Endothelial cell (in vitro differentiated cells): ENCODE measurements around the gene CFAP410. TPM values are rescaled to one million over a fixed set of nuclear protein-coding genes. Genes with fewer than 3 reads are reported as not detected.
A peak's percentile ranks its signal among the peaks of the same experiment; 100 is the strongest.

Experiments
- DNase-seq: peaks from one replicate; pipeline ENCODE4 v3.0.0; 2021; ENCODE audit warnings: low spot score
- H3K27ac Mint-ChIP-seq: one replicate; pipeline ENCODE4 v1.8.0; 2021; ENCODE audit warnings: mixed read lengths, inconsistent platforms; ENCODE audit not compliant: unreplicated experiment
- H3K27me3 Mint-ChIP-seq: one replicate; pipeline ENCODE4 v1.8.0; 2021; ENCODE audit warnings: mild to moderate bottlenecking, moderate library complexity, mixed read lengths, inconsistent platforms; ENCODE audit not compliant: unreplicated experiment
- H3K36me3 Mint-ChIP-seq: one replicate; pipeline ENCODE4 v1.8.0; 2021; ENCODE audit warnings: mild to moderate bottlenecking, low read depth, mixed read lengths, inconsistent platforms; ENCODE audit not compliant: unreplicated experiment
- H3K4me1 Mint-ChIP-seq: one replicate; pipeline ENCODE4 v1.8.0; 2021; ENCODE audit warnings: mild to moderate bottlenecking, mixed read lengths, inconsistent platforms; ENCODE audit not compliant: unreplicated experiment
- H3K4me3 Mint-ChIP-seq: one replicate; pipeline ENCODE4 v1.8.0; 2021; ENCODE audit warnings: mild to moderate bottlenecking, mixed read lengths, inconsistent platforms; ENCODE audit not compliant: unreplicated experiment
- H3K9me3 Mint-ChIP-seq: one replicate; pipeline ENCODE4 v1.8.0; 2021; ENCODE audit warnings: mixed read lengths, inconsistent platforms; ENCODE audit not compliant: unreplicated experiment
- CTCF ChIP-seq: fragments of 200-600 bp; sonication (generic); IDR thresholded peaks from one replicate; pipeline ENCODE4 v1.5.0; 2021; ENCODE audit warnings: antibody characterized with exemption; ENCODE audit not compliant: unreplicated experiment
- total RNA-seq: library from RNA; stranded (reverse); fragmentation: NEBNext Ultra II Directional; extraction: Animal tissue kit (Norgen Biotek cat#: 25700); gene quantifications from one replicate; pipeline ENCODE4 v1.2.1, GENCODE V29; 2021; ENCODE audit not compliant: unreplicated experiment

CFAP410 gene
- total RNA-seq, 1 donor from 2014 or later, result 12.2 TPM

- Mint-ChIP-seq H3K9me3 (peaks cover 8% of the 10 kb centered on the region), H3K4me3 (no peak overlapping the region), H3K27ac (peak overlapping the region; percentile 32), H3K27me3 (peaks cover 25% of the 10 kb centered on the region), H3K4me1 (peaks cover 5% of the 10 kb centered on the region), H3K36me3 (peaks cover 11% of the 10 kb centered on the region)
- no peak for DNase-seq
- TF ChIP-seq CTCF, result no peak
Observed at GRCh38 chr21:44374601-44375280, 35.6 kb upstream of the CFAP410 start.

DNA sequence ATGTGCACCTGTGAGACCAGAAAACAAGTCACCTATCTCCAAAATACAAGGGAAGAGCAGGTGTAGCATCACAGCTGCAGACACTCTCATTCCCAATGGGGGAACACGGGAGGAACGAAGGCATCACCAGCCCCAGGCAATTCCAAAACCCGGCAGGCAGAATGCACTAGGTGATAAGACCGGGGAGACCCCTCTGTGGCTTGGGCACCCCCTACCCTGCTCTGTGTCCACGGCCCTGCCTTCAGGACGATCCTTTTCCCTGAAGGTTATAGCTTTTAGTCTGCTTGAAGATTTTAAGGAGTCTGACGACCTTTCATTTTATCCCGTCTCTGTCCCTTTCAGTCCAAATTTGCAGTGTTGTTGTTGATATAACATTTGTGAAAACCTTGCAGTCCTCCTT, 33.4 kb upstream of the CFAP410 start:
- no peak for DNase-seq
- Mint-ChIP-seq H3K27ac (no peak overlapping the region), H3K27me3 (peaks cover 31% of the 10 kb centered on the region), H3K4me3 (no peak overlapping the region), H3K36me3 (peaks cover 11% of the 10 kb centered on the region), H3K4me1 (peaks cover 5% of the 10 kb centered on the region), H3K9me3 (peaks cover 8% of the 10 kb centered on the region)
- TF ChIP-seq CTCF, result no peak

DNA sequence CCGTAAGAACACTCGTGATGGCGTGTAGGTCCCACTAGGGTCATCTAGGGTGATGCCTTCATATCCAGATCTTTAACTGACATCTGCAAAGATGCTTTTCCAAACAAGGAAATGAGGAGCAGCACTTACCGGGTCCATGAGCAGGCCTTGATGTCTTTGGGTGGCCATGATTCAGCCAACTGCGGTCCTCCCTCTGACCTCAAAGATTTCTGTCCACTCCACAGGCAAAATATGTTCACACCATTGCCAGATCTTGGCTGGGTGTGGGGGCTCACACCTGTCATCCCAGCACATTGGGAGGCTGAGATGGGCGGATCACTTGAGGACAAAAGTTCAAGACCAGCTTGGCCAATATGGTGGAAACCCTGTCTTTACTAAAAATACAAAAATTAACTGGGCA, 32.4 kb upstream of the CFAP410 start:
- Mint-ChIP-seq H3K4me1 (peaks cover 5% of the 10 kb centered on the region), H3K36me3 (peaks cover 11% of the 10 kb centered on the region), H3K27ac (no peak overlapping the region), H3K9me3 (peaks cover 8% of the 10 kb centered on the region), H3K27me3 (peaks cover 26% of the 10 kb centered on the region), H3K4me3 (no peak overlapping the region)
- TF ChIP-seq CTCF, result no peak
- DNase-seq, result no peak

DNA sequence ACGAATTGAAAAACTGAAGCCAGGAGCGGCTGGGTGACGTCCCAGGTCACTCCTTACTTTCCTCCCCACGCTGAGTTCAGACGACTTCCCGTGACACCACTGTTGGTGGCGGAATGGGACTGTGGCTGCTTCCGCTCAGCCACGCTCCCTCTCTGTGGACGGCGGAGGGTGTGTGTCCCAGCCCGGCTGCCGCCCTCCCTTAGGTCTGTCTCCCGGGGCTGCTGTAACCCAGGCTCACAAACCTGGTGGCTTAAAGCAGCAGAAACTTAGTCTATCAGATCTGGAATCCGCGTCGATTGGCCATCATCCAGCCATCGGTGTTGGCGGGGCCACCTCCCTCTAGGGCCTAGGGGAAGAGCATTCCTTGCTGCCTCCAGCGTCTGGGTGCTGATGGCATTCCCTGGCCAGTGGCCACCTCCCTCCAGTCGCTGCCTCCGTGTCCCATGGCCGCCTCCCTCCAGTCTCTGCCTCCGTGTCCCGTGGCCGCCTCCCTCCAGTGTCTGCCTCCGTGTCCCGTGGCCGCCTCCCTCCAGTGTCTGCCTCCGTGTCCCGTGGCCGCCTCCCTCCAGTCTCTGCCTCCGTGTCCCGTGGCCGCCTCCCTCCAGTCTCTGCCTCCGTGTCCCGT, 31.7 kb upstream of the CFAP410 start:
- Mint-ChIP-seq H3K9me3 (peaks cover 8% of the 10 kb centered on the region), H3K27ac (no peak overlapping the region), H3K36me3 (peaks cover 11% of the 10 kb centered on the region), H3K4me1 (peaks cover 5% of the 10 kb centered on the region), H3K27me3 (peaks cover 20% of the 10 kb centered on the region), H3K4me3 (no peak overlapping the region)
- TF ChIP-seq CTCF, result no peak
- no peak for DNase-seq

DNA sequence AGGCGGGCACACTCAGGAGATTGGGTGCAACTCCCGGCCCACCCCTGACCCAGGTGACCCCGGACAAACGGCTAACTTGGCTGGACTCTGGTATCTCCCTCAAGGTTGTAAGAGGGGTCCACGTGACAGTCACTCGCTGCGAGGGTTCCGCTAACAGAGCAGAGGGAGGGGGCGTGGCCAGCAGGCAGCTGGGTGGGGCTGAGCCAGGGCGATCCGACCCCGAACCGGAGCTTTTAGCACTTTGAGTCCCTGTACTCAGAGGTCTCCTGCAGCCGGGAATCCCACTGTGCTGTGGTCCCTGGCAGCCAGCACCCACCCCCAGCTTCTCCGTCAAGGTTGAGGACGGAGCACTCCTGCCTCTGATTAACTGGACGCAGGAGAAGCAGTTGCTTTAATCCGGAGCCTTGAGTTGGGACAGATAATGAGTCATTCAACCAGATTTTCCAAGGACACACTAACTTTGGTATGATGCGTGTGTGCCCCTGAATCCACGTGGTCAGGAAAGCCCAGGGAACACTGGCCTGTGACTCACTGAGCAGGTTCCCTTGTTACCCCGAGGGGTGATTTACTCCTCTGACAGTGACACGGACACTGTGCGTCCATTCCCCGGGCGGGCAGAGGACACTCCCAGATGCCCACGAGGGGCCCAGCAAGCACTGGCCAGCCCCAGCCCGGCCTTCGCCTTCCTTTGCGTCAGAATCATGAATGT, 31.0 kb upstream of the CFAP410 start:
- Mint-ChIP-seq H3K4me1 (peaks cover 2% of the 10 kb centered on the region), H3K27me3 (peaks cover 18% of the 10 kb centered on the region), H3K4me3 (no peak overlapping the region), H3K9me3 (peaks cover 3% of the 10 kb centered on the region), H3K36me3 (peaks cover 6% of the 10 kb centered on the region), H3K27ac (no peak overlapping the region)
- no peak for TF ChIP-seq CTCF
- DNase-seq, result no peak
